Tibial artery (tissue), 4 donors: ENCODE results near the gene TRAPPC11.

Experiments
- DNase-seq, 2 donors: peaks; one replicate each; pipeline ENCODE4 v3.0.0-alpha.2; 2019
- H3K27ac ChIP-seq, 2 donors: fragments of 200-600 bp; sonication (generic) in 1 of 2; 1 replicate in 1 of 2; 2 replicates in 1 of 2; pipeline ENCODE4 v1.5.1; 2018 to 2019; ENCODE audit warnings: mild to moderate bottlenecking in 1 of 2
- H3K27me3 ChIP-seq, 2 donors: fragments of 200-600 bp; sonication (generic) in 1 of 2; one replicate each; pipeline versions ENCODE4 v1.5.1 to v1.6.0; 2016 to 2019
- H3K36me3 ChIP-seq, 3 donors: fragments of 200-600 bp; sonication (generic) in 2 of 3; one replicate each; pipeline ENCODE4 v1.5.1; 2016 to 2019; ENCODE audit warnings: mild to moderate bottlenecking in 2 of 3
- H3K4me1 ChIP-seq, 4 donors: fragments of 200-600 bp; sonication (generic) in 2 of 4; 1 replicate in 3 of 4; 2 replicates in 1 of 4; pipeline ENCODE4 v1.5.1; 2016 to 2019
- H3K4me3 ChIP-seq, 2 donors: fragments of 200-600 bp; sonication (generic) in 1 of 2; 1 replicate in 1 of 2; 2 replicates in 1 of 2; pipeline ENCODE4 v1.5.1; 2018 to 2019; ENCODE audit warnings: mild to moderate bottlenecking in 2 of 2
- H3K9me3 ChIP-seq, 3 donors: fragments of 200-600 bp; sonication (generic) in 1 of 3; one replicate each; pipeline ENCODE4 v1.5.1; 2016 to 2019
- intact Hi-C: fragments of 100-400 bp; cut with DNase I; formaldehyde crosslinking; loops from one replicate; pipeline ENCODE4 v1.15.0; 2023; ENCODE audit warnings: low total_unique reads
- TF ChIP-seq, protein P1 (sequence below), 2 experiments: fragments of 200-600 bp in 1 of 2; fragments of 450-650 bp in 1 of 2; IDR thresholded peaks; one replicate each; pipeline ENCODE4 v1.5.1; 2017 to 2019; ENCODE audit warnings: antibody characterized with exemption in 2 of 2, mild to moderate bottlenecking in 1 of 2, moderate library complexity in 1 of 2

TRAPPC11 gene

DNA sequence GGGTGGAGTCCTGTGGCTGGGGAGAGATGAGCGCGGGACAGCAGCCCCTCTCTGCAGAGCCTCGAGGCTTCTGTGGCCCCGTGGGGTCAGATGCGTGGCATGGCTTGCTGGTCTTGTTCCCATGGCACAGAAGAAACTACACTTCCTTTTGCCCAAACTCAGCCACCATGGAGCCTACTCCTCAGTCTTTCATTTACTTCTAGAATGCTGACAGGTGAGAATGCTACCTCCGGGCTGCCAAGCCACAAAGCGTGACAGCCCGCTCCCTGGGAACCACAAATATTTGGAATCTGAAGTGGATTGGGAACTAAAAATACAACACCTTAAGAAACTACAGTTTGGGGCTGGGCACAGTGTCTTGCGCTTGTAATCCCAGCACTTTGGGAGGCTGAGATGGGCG lies 98.0 kb downstream of the TRAPPC11 start:
- TF ChIP-seq, protein P1, sequence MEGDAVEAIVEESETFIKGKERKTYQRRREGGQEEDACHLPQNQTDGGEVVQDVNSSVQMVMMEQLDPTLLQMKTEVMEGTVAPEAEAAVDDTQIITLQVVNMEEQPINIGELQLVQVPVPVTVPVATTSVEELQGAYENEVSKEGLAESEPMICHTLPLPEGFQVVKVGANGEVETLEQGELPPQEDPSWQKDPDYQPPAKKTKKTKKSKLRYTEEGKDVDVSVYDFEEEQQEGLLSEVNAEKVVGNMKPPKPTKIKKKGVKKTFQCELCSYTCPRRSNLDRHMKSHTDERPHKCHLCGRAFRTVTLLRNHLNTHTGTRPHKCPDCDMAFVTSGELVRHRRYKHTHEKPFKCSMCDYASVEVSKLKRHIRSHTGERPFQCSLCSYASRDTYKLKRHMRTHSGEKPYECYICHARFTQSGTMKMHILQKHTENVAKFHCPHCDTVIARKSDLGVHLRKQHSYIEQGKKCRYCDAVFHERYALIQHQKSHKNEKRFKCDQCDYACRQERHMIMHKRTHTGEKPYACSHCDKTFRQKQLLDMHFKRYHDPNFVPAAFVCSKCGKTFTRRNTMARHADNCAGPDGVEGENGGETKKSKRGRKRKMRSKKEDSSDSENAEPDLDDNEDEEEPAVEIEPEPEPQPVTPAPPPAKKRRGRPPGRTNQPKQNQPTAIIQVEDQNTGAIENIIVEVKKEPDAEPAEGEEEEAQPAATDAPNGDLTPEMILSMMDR (IDR thresholded peaks at IDR 0.05), result no peak
- intact Hi-C loops, result no loop called here
- DNase-seq, result no peak

DNA sequence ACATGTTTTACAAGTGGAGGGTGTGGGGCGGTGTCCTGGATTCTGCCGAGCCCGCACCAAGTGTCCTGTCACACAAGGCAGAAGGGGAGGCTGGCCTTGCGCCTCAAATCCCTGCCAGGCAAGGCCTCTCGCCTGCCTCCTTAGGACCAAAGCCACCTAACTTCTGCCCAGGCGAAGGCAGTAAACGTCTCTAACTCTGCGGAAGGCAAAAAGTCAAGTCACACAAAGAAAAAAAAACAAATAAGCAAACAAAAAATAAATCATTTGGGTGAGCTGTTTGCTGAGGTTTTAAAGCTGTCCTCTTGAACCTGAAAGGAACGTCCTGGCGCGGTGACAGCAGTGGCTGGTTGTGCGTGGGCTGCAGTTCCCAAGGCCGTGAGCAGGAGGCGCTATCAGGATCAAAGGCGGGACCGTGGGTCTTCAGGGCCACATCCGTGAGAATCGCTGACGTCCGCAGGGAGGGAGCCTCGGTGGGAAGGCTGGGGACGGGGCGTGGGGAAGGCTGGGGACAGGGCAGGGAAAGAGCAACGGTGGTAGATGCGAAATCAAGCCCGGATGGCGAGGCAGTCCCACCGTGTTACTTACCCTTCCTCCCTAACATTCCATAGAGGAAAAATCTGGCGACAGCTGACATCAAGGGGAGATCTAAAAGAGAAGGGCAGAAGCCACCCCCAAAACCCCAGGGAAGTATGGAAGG lies 99.1 kb downstream of the TRAPPC11 start:
- Histone ChIP-seq H3K36me3 (no peaks in the 10 kb centered on the region), H3K27me3 (peaks cover 0 to 16% of the 10 kb centered on the region in 2 donors), H3K4me1 (no peaks in the 10 kb centered on the region), H3K27ac (no peak overlapping the region), H3K9me3 (no peaks in the 10 kb centered on the region), H3K4me3 (no peak overlapping the region)
- TF ChIP-seq, protein P1 (IDR thresholded peaks at IDR 0.05), result no peak
- intact Hi-C loops, result no loop called here
- no peak for DNase-seq

More for the DNA sequence above, 98.0 kb downstream of the TRAPPC11 start:
- Histone ChIP-seq H3K9me3 (no peaks in the 10 kb centered on the region), H3K36me3 (no peaks in the 10 kb centered on the region), H3K27me3 (peaks cover 0 to 16% of the 10 kb centered on the region in 2 donors), H3K4me1 (no peaks in the 10 kb centered on the region), H3K4me3 (no peak overlapping the region), H3K27ac (no peak overlapping the region)

DNA sequence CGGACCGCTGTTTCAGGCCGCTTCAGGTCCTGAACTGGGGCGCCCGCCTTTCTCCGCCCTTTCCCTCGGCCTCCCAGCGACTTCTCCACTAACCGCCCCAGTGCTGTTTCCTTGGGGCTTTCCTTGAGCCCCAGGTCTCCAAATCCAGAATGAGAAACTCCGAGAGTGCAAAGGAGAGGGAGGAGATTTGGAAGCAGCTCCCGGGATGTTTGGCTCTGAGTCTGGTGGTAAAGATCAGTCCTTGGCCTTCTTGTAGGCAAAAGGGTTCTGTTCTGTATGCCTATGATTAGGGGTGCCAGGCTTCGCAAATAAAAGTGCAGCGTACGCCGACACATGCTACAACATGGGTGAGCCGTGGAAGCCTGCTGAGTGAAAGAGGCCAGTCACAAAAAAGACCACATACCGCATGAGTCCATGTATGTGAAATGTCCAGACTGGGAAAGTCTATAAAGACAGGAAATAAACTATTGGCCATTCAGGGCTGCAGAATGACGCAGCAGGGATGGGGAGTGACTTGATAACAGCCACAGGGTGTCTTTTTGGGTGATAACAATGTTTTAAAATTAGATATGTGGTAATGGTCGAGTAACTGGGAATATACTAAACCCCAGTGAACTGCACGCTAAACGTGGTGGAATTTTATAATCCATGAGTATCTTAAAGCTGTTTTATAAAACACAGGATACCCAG lies 99.8 kb downstream of the TRAPPC11 start:
- no peaks in the 10 kb centered on the region for H3K9me3 ChIP-seq
- no peak overlapping the region for H3K27ac ChIP-seq
- intact Hi-C loops, result no loop called here
- peaks cover 0 to 16% of the 10 kb centered on the region in 2 donors for H3K27me3 ChIP-seq
- H3K36me3 ChIP-seq, result no peaks in the 10 kb centered on the region
- H3K4me3 ChIP-seq, result no peak overlapping the region
- DNase-seq, result no peak
- H3K4me1 ChIP-seq, result no peaks in the 10 kb centered on the region
- TF ChIP-seq, protein P1 (IDR thresholded peaks at IDR 0.05), result no peak

DNA sequence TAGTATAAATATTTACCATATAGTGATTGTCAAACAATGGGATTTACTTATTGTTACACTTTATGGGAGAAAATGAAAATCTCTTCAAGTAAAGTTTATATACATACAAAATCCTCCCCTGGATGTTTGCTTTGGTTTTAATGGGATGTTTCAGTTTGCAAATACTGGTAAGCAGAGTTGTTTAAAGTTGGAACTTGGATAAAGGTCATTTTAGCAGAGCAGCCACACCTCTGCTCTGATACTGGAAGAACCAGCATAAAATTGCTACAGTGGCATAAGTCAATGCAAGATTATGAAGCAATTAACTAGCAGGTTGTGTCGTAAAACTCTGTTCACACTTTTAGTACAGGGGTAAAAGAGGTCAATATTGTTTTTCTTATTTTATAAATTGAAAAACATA lies 101.2 kb downstream of the TRAPPC11 start:
- Histone ChIP-seq H3K4me3 (no peak overlapping the region), H3K4me1 (no peaks in the 10 kb centered on the region), H3K36me3 (no peaks in the 10 kb centered on the region), H3K27ac (no peak overlapping the region), H3K9me3 (no peaks in the 10 kb centered on the region), H3K27me3 (peaks cover 0 to 16% of the 10 kb centered on the region in 2 donors)
- TF ChIP-seq, protein P1 (IDR thresholded peaks at IDR 0.05), result no peak
- no peak for DNase-seq
- intact Hi-C loops, result no loop called here
